Cardiac muscle cell (in vitro differentiated cells and primary cell): ENCODE data around the gene CENPE. TPM values are rescaled to one million over a fixed set of nuclear protein-coding genes. Genes with fewer than 3 reads are reported as not detected.
A peak's percentile ranks its signal among the peaks of the same experiment; 100 is the strongest.

ENCODE experiments used
- DNase-seq, 2 donors: peaks; one replicate each; pipeline versions ENCODE4 v3.0.0 to v3.0.0-alpha.2; 2010 to 2017; ENCODE audit warnings: low read depth in 1 of 2, low spot score in 1 of 2
- H3K27ac ChIP-seq: fragments of 200-600 bp; sonication (generic); 2 replicates; pipeline ENCODE4 v1.5.1; 2016
- H3K27me3 ChIP-seq: fragments of 200-600 bp; sonication (generic); 2 replicates; pipeline ENCODE4 v1.6.0; 2016; ENCODE audit warnings: control low read depth
- H3K36me3 ChIP-seq: fragments of 200-600 bp; sonication (generic); 2 replicates; pipeline ENCODE4 v1.5.1; 2016; ENCODE audit warnings: control low read depth
- H3K4me1 ChIP-seq: fragments of 200-600 bp; sonication (generic); 2 replicates; pipeline ENCODE4 v1.8.1; 2017; ENCODE audit warnings: low read depth, mild to moderate bottlenecking, mixed run types
- H3K4me3 ChIP-seq: fragments of 200-600 bp; sonication (generic); 2 replicates; pipeline ENCODE4 v1.5.1; 2016; ENCODE audit warnings: mild to moderate bottlenecking
- H3K9me3 ChIP-seq: fragments of 200-600 bp; sonication (generic); 2 replicates; pipeline ENCODE4 v1.5.1; 2017; ENCODE audit warnings: low read depth, mild to moderate bottlenecking, control low read depth
- CTCF ChIP-seq: IDR thresholded peaks from 2 replicates; pipeline ENCODE4 v1.5.1; 2012; ENCODE audit warnings: low read depth, mild to moderate bottlenecking, low read length
- polyA plus RNA-seq: library from polyadenylated mRNA; unstranded; fragments of >200 nt; fragmentation: Nextera tagmentation; extraction: Ambion mirVana; gene quantifications from 2 replicates; pipeline ENCODE4 v1.2.1, GENCODE V29; 2016
- total RNA-seq: library from RNA; depleted of rRNA; stranded (reverse); fragments of >200 nt; gene quantifications from 2 replicates; pipeline ENCODE4 v1.2.3, GENCODE V29; 2016

CENPE gene
- total and polyA plus RNA-seq, 2 experiments from 2014 or later, result 3.5 to 16.4 TPM

- no peaks in the 10 kb centered on the region for H3K36me3 ChIP-seq
- no peaks in the 10 kb centered on the region for H3K4me1 ChIP-seq
- H3K27ac ChIP-seq, result no peak overlapping the region
- no peak overlapping the region for H3K4me3 ChIP-seq
- TF ChIP-seq CTCF, result no peak
- H3K27me3 ChIP-seq, result no peaks in the 10 kb centered on the region
- no peaks in the 10 kb centered on the region for H3K9me3 ChIP-seq
- no peak for DNase-seq
Measured at GRCh38 chr4:103100691-103101090, 97.5 kb downstream of the CENPE start.

- Histone ChIP-seq H3K9me3 (no peaks in the 10 kb centered on the region), H3K36me3 (no peaks in the 10 kb centered on the region), H3K27ac (no peak within 1 kb of the TSS), H3K4me3 (peak within 1 kb of the TSS; percentile 68), H3K4me1 (no peaks in the 10 kb centered on the region), H3K27me3 (no peaks in the 10 kb centered on the region)
- TF ChIP-seq CTCF, result peak; percentile 64
- DNase-seq, result peak; percentile 89 to 97
Measured at GRCh38 chr4:103099691-103100392, 98.3 kb downstream of the CENPE start, which contains the start of gene BDH2. BDH2 (minus strand) TSS chr4:103099834; CDS start chr4:103096254, 3,580 bp downstream.

GRCh38 chr4:103098756-103099440 is 99.2 kb downstream of the CENPE start:
- Histone ChIP-seq H3K27me3 (no peaks in the 10 kb centered on the region), H3K9me3 (no peaks in the 10 kb centered on the region), H3K27ac (no peak overlapping the region), H3K4me1 (no peaks in the 10 kb centered on the region), H3K36me3 (peaks cover 4% of the 10 kb centered on the region), H3K4me3 (peak overlapping the region; percentile 68)
- peak; percentile 8 to 44 for DNase-seq
- TF ChIP-seq CTCF, result no peak

- no peaks in the 10 kb centered on the region for H3K4me1 ChIP-seq
- no peak overlapping the region for H3K27ac ChIP-seq
- H3K27me3 ChIP-seq, result no peaks in the 10 kb centered on the region
- TF ChIP-seq CTCF, result no peak
- no peak overlapping the region for H3K4me3 ChIP-seq
- DNase-seq, result no peak
- no peaks in the 10 kb centered on the region for H3K9me3 ChIP-seq
- H3K36me3 ChIP-seq, result peaks cover 6% of the 10 kb centered on the region
Measured at GRCh38 chr4:103098341-103098740, 99.8 kb downstream of the CENPE start.

GRCh38 chr4:103097112-103097511 is 101.0 kb downstream of the CENPE start:
- no peak overlapping the region for H3K27ac ChIP-seq
- H3K27me3 ChIP-seq, result no peaks in the 10 kb centered on the region
- H3K36me3 ChIP-seq, result peaks cover 10% of the 10 kb centered on the region
- H3K4me1 ChIP-seq, result no peaks in the 10 kb centered on the region
- TF ChIP-seq CTCF, result no peak
- DNase-seq, result no peak
- no peaks in the 10 kb centered on the region for H3K9me3 ChIP-seq
- no peak overlapping the region for H3K4me3 ChIP-seq
